ENCODE results near the gene COMT. TPM values are rescaled to one million over a fixed set of nuclear protein-coding genes. Genes with fewer than 3 reads are reported as not detected.

The COMT gene
- total and polyA plus RNA-seq, 8 donors: 47.9 to 95.0 (median 62.3) TPM

DNA sequence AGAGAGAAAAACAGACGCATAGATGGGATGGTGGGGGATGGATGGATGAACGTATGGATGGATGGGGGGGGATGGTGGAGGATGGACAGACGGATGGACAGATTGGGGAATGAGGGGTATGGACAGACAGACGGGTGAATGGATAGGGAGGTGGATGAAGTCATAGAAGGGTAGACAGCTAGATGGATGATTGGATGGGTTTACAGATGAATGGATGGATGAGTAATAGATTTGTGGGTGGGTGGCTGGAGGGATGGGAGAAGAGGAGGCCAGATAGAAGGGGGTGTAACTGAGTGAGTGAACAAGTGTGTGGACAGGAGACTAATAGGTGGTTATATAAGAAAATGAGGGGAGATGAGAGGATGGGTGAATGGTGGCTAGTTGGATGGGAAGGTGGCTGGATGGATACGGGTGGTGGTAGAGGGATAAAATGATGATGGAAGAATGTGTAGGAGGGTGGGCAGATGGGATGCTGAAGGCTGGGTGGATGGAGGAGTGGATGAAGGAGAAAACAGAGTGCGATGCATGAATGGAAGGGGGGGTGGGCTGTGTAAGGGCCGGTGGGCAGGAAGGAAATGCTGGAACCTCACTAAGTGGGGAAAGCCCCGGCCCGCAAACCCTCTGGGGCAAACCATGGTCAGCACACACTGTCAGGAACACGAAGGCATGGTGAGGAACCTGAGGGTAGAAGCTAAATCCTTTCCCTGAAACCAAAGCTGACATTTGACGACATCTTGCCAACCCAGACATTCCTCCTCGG lies 53.5 kb downstream of the COMT start:
- Histone ChIP-seq H3K36me3 (no peaks in the 10 kb centered on the region), H3K4me1 (no peaks in the 10 kb centered on the region), H3K27me3 (no peaks in the 10 kb centered on the region), H3K4me3 (no peak overlapping the region), H3K9me3 (no peaks in the 10 kb centered on the region), H3K27ac (no peak overlapping the region)
- TF ChIP-seq, protein P1, sequence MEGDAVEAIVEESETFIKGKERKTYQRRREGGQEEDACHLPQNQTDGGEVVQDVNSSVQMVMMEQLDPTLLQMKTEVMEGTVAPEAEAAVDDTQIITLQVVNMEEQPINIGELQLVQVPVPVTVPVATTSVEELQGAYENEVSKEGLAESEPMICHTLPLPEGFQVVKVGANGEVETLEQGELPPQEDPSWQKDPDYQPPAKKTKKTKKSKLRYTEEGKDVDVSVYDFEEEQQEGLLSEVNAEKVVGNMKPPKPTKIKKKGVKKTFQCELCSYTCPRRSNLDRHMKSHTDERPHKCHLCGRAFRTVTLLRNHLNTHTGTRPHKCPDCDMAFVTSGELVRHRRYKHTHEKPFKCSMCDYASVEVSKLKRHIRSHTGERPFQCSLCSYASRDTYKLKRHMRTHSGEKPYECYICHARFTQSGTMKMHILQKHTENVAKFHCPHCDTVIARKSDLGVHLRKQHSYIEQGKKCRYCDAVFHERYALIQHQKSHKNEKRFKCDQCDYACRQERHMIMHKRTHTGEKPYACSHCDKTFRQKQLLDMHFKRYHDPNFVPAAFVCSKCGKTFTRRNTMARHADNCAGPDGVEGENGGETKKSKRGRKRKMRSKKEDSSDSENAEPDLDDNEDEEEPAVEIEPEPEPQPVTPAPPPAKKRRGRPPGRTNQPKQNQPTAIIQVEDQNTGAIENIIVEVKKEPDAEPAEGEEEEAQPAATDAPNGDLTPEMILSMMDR (IDR thresholded peaks at IDR 0.05): no peak
- intact Hi-C loops (cut with DNase I): no loop called here
- no peak for ATAC-seq
- peak in 2 of 6 donors; percentile 3 to 15 for DNase-seq
- WGBS, 2 donors: 91 to 92% methylated on average over 12 of the region's 12 CpGs
- FAIRE-seq: no peak

DNA sequence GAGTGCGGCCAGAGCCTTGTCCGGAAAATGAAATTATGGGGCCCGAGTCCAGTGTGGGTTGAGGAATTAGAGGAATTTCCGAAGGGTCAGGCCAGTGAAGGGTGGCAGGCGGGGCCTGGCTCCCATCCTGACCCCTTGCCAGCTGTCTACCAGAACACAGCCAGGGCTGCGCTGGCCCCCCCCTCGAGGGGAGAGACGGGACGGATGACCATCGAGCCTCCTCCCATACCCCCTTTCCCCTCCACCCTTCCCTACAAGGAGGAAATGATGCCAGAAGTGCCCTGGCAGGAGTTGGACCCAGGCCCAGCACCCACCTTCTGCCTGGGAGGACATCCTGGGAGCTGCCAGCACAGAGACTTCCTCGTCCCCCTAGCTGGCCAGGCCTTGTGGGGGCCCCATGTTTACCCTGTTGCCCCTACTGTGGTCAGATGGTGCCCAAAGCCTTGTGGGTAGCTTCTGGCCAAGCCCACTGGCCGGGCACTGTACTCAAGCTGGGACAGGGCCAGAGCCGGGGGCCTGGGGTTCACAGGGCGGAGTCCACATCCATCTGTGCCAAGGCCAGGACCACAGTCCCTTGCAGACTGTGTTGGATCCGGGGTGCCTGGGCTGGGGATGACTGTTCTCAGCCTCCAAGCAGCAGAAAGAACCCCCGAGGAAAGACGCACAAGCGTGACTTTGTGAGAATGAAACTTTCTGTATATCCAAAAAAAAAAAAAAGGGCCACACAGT lies 54.2 kb downstream of the COMT start:
- no peaks in the 10 kb centered on the region for H3K4me1 ChIP-seq
- 80 to 81% methylated on average over 18 of the region's 18 CpGs for WGBS, 2 donors
- TF ChIP-seq, protein P1 (IDR thresholded peaks at IDR 0.05): no peak
- FAIRE-seq (no peak), DNase-seq (peak in 2 of 6 donors; percentile 34 to 50), ATAC-seq (no peak)
- H3K4me3 ChIP-seq: no peak overlapping the region
- H3K27ac ChIP-seq: no peak overlapping the region
- H3K9me3 ChIP-seq: no peaks in the 10 kb centered on the region
- intact Hi-C loops (cut with DNase I): no loop called here
- no peaks in the 10 kb centered on the region for H3K27me3 ChIP-seq
- H3K36me3 ChIP-seq: no peaks in the 10 kb centered on the region

DNA sequence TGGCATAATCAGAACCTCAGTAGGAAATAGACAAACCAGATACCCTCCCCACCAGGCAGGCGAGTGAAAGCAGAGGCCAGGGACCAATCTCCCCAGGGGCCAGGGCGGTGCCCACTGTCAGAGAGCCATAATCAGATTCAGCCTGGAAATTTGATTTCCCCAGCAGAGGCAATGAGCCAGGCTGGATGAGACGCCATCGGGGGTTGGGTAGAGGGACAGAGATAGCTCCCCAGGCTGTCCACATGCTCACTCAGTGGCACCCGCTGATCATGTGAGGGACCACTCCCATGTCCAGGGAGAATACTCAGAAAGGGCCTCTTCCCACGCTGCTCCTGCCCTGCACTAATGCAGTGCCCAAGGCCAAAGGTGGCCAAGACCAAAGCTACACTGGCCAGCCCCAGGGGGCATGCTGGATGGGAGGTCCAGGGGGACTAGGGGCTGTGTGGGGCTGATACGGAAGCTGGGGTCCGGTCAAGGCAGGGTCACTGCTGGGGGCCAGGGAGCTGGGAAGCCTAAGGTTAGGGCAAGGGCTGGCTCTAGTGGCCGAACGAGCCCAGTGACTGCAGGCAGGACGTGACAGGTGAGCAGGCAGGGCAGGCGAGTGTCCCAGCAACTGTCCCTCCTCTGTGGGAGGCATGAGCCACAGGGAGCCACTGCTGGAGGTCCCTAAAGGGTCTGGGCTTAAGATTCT lies 55.3 kb downstream of the COMT start:
- H3K4me3 ChIP-seq: no peak overlapping the region
- WGBS, 2 donors: 85 to 98% methylated on average over 12 of the region's 12 CpGs
- ATAC-seq (no peak), DNase-seq (peak in 2 of 6 donors; percentile 11 to 58), FAIRE-seq (no peak)
- no peaks in the 10 kb centered on the region for H3K27me3 ChIP-seq
- H3K27ac ChIP-seq: no peak overlapping the region
- no peaks in the 10 kb centered on the region for H3K9me3 ChIP-seq
- intact Hi-C loops (cut with DNase I): no loop called here
- no peaks in the 10 kb centered on the region for H3K4me1 ChIP-seq
- TF ChIP-seq, protein P1 (IDR thresholded peaks at IDR 0.05): no peak
- H3K36me3 ChIP-seq: no peaks in the 10 kb centered on the region

DNA sequence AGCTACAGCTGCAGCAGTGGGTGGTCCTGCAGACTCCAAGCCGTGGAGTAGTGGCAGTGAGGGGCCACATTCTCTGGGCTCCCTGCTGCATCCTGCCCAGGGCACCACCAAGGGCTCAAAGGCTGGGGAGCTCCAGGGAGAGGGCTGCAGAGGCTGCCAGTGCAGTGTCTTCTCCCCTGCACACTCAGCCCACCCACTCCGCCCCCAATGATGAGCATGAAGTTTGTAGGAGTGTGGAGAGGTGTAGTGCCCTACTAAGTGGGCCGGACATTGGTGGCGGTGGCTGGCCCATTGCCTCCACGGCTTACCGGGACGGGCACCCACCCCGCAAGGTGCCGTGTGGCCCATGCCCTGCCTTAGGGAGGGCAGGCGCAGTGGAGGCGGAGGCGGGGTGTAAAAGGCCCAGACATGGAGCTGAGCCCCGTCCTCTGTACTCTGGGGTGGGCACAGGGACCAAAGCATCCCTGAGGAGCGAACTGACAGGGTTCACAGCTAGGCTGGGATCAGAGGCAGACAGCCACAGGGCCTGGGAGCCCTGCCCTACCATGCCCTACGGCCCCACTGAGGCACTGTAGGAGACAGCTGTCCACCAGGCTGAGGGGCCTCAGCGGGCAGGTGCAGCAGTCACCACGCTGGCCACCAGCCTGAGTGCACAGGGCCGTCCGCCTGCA lies 56.1 kb downstream of the COMT start:
- intact Hi-C loops (cut with DNase I): no loop called here
- TF ChIP-seq, protein P1 (IDR thresholded peaks at IDR 0.05): no peak

More for the DNA sequence above, 56.1 kb downstream of the COMT start:
- no peak for FAIRE-seq
- 90 to 93% methylated on average over 17 to 19 of the region's 19 CpGs for WGBS, 2 donors
- Histone ChIP-seq H3K4me1 (no peaks in the 10 kb centered on the region), H3K27ac (no peak overlapping the region), H3K36me3 (no peaks in the 10 kb centered on the region), H3K27me3 (no peaks in the 10 kb centered on the region), H3K4me3 (no peak overlapping the region), H3K9me3 (no peaks in the 10 kb centered on the region)
- ATAC-seq: no peak
- peak in 2 of 6 donors; percentile 13 to 48 for DNase-seq
